ENCODE data around the gene PPP1R1A. TPM values are rescaled to one million over a fixed set of nuclear protein-coding genes. Genes with fewer than 3 reads are reported as not detected.

The PPP1R1A gene
- total RNA-seq, 1 experiment from 2014 or later, result not detected

GRCh38 chr12:54565986-54566544 is 22.4 kb downstream of the PPP1R1A start:
- no peaks in the 10 kb centered on the region for H3K79me2 ChIP-seq (ENCODE audit: low read length)
- H3K4me1 ChIP-seq (ENCODE audit: insufficient read depth, low read length), result no peaks in the 10 kb centered on the region
- no peaks in the 10 kb centered on the region for H3K36me3 ChIP-seq (ENCODE audit: low read depth, low read length)
- H3F3A ChIP-seq (ENCODE audit: low read length, unreplicated experiment), result no peaks in the 10 kb centered on the region
- H4K20me1 ChIP-seq (ENCODE audit: low read length), result no peaks in the 10 kb centered on the region
- no TSS peak for BruUV-seq (replicated peaks)
- TF ChIP-seq EZH2 (IDR thresholded peaks at IDR 0.05; ENCODE audit: low read length, unreplicated experiment), result no peak
- TF ChIP-seq EZH2phosphoT487 (IDR thresholded peaks at IDR 0.05; ENCODE audit: borderline replicate concordance, low read length), result no peak
- TF ChIP-seq CTCF (conservative IDR thresholded peaks at IDR 0.05; ENCODE audit: low read depth, low read length), result no peak
- H3K27me3 ChIP-seq (ENCODE audit: low read length), result peaks cover 69% of the 10 kb centered on the region
- no peak overlapping the region for H3K27ac ChIP-seq (ENCODE audit: low read length)
- no peak overlapping the region for H3K9ac ChIP-seq (ENCODE audit: low read length)
- no peaks in the 10 kb centered on the region for H3K9me3 ChIP-seq (ENCODE audit: low read length)
- ChIA-PET POLR2A (ENCODE audit: unreplicated experiment) (no interaction called here), CTCF (no interaction called here)
- H2AFZ ChIP-seq (ENCODE audit: low read length), result no peak overlapping the region
- H3K4me3 ChIP-seq (ENCODE audit: low read length), result no peak overlapping the region
- intact Hi-C loops (cut with micrococcal nuclease), result no loop called here
- DNase-seq, result no peak
- no peaks in the 10 kb centered on the region for H3K9me2 ChIP-seq (replicated peaks; ENCODE audit: low read length)
- no peak overlapping the region for H3K4me2 ChIP-seq (ENCODE audit: low read length)
- ATAC-seq, result no peak

- Histone ChIP-seq H3K9ac (ENCODE audit: low read length) (no peak overlapping the region), H2AFZ (ENCODE audit: low read length) (no peak overlapping the region), H3K27me3 (ENCODE audit: low read length) (peaks cover 69% of the 10 kb centered on the region), H3K9me3 (ENCODE audit: low read length) (no peaks in the 10 kb centered on the region), H3K36me3 (ENCODE audit: low read depth, low read length) (no peaks in the 10 kb centered on the region), H3K4me2 (ENCODE audit: low read length) (no peak overlapping the region), H3K4me3 (ENCODE audit: low read length) (no peak overlapping the region), H4K20me1 (ENCODE audit: low read length) (no peaks in the 10 kb centered on the region), H3K9me2 (replicated peaks; ENCODE audit: low read length) (no peaks in the 10 kb centered on the region), H3K27ac (ENCODE audit: low read length) (no peak overlapping the region), H3K4me1 (ENCODE audit: insufficient read depth, low read length) (no peaks in the 10 kb centered on the region), H3F3A (ENCODE audit: low read length, unreplicated experiment) (no peaks in the 10 kb centered on the region), H3K79me2 (ENCODE audit: low read length) (no peaks in the 10 kb centered on the region)
- intact Hi-C loops (cut with micrococcal nuclease), result no loop called here
- TF ChIP-seq EZH2phosphoT487 (IDR thresholded peaks at IDR 0.05; ENCODE audit: borderline replicate concordance, low read length) (no peak), CTCF (conservative IDR thresholded peaks at IDR 0.05; ENCODE audit: low read depth, low read length) (no peak), EZH2 (IDR thresholded peaks at IDR 0.05; ENCODE audit: low read length, unreplicated experiment) (no peak)
- ATAC-seq (no peak), DNase-seq (no peak)
- ChIA-PET CTCF (no interaction called here), POLR2A (ENCODE audit: unreplicated experiment) (no interaction called here)
- BruUV-seq (replicated peaks), result no TSS peak
These were observed 23.0 kb downstream of the PPP1R1A start for GRCh38 chr12:54565310-54565985.

- no peak overlapping the region for H3K4me2 ChIP-seq (ENCODE audit: low read length)
These were observed 23.7 kb downstream of the PPP1R1A start for GRCh38 chr12:54564768-54565167.

More at GRCh38 chr12:54564768-54565167, 23.7 kb downstream of the PPP1R1A start:
- Histone ChIP-seq H3K36me3 (ENCODE audit: low read depth, low read length) (no peaks in the 10 kb centered on the region), H3K4me1 (ENCODE audit: insufficient read depth, low read length) (no peaks in the 10 kb centered on the region), H3K27ac (ENCODE audit: low read length) (no peak overlapping the region), H3K4me3 (ENCODE audit: low read length) (no peak overlapping the region), H3K79me2 (ENCODE audit: low read length) (no peaks in the 10 kb centered on the region), H3K9ac (ENCODE audit: low read length) (no peak overlapping the region), H3K9me2 (replicated peaks; ENCODE audit: low read length) (no peaks in the 10 kb centered on the region), H4K20me1 (ENCODE audit: low read length) (no peaks in the 10 kb centered on the region), H3F3A (ENCODE audit: low read length, unreplicated experiment) (no peaks in the 10 kb centered on the region), H2AFZ (ENCODE audit: low read length) (no peak overlapping the region), H3K27me3 (ENCODE audit: low read length) (peaks cover 69% of the 10 kb centered on the region), H3K9me3 (ENCODE audit: low read length) (no peaks in the 10 kb centered on the region)
- DNase-seq (no peak), ATAC-seq (no peak)
- ChIA-PET POLR2A (ENCODE audit: unreplicated experiment) (no interaction called here), CTCF (no interaction called here)
- no TSS peak for BruUV-seq (replicated peaks)
- no peak for TF ChIP-seq EZH2 (IDR thresholded peaks at IDR 0.05; ENCODE audit: low read length, unreplicated experiment)
- TF ChIP-seq CTCF (conservative IDR thresholded peaks at IDR 0.05; ENCODE audit: low read depth, low read length), result no peak
- no peak for TF ChIP-seq EZH2phosphoT487 (IDR thresholded peaks at IDR 0.05; ENCODE audit: borderline replicate concordance, low read length)
- intact Hi-C loops (cut with micrococcal nuclease), result no loop called here
